Panc1 (cell line): ENCODE measurements around the gene KCNQ1OT1. TPM values are rescaled to one million over a fixed set of nuclear protein-coding genes. Genes with fewer than 3 reads are reported as not detected.

Experiments used
- ATAC-seq: fragments of 200-7000 bp; cut with Tn5 transposase; 2 replicates; pipeline ENCODE4 v1.9.1; 2020; ENCODE audit warnings: mild to moderate bottlenecking, moderate library complexity
- BruUV-seq: library from RNA; stranded (reverse); fragments of 400-500 nt; replicated peaks from 2 replicates; lab custom pipeline; 2021; lab: Mats Ljungman, UMichigan
- CTCF ChIA-PET: fragments of 300-600 bp; sonication (Branson Sonifier 250); formaldehyde crosslinking; loops from one replicate; lab custom pipeline; 2022; ENCODE audit warnings: antibody characterized with exemption; lab: Charles Lee
- POLR2A ChIA-PET: fragments of 300-600 bp; sonication (Branson Sonifier 250); formaldehyde crosslinking; loops from one replicate; lab custom pipeline; 2022; ENCODE audit warnings: antibody characterized with exemption; lab: Charles Lee
- DNase-seq: peaks from one replicate; pipeline ENCODE4 v3.0.0-alpha.2; 2010; ENCODE audit warnings: low read depth, low spot score
- H3K27ac ChIP-seq: 2 replicates; pipeline ENCODE4 v1.5.1; 2011; ENCODE audit warnings: mild to moderate bottlenecking, low read length, inconsistent platforms
- H3K27me3 ChIP-seq: fragments of 200-500 bp; sonication (Bioruptor generic); 2 replicates; pipeline ENCODE4 v1.6.0; 2014; ENCODE audit warnings: low read length, inconsistent platforms; ENCODE audit not compliant: control insufficient read depth, insufficient read depth
- H3K36me3 ChIP-seq: fragments of 200-500 bp; sonication (Bioruptor generic); 2 replicates; pipeline ENCODE4 v1.5.1; 2014; ENCODE audit warnings: inconsistent platforms, mild to moderate bottlenecking, low read length, moderate library complexity; ENCODE audit not compliant: control insufficient read depth, insufficient read depth
- H3K4me1 ChIP-seq: 2 replicates; pipeline ENCODE4 v1.5.1; 2011; ENCODE audit warnings: inconsistent platforms, mild to moderate bottlenecking, low read length, moderate library complexity; ENCODE audit not compliant: control insufficient read depth, insufficient read depth
- H3K4me3 ChIP-seq, 2 experiments: 2 replicates each; pipeline ENCODE4 v1.5.1; 2011 to 2012; ENCODE audit warnings: low read depth in 2 of 2, low read length in 2 of 2, mild to moderate bottlenecking in 2 of 2, inconsistent platforms in 1 of 2, moderate library complexity in 1 of 2
- H3K9me3 ChIP-seq: fragments of 200-500 bp; sonication (Bioruptor generic); 2 replicates; pipeline ENCODE4 v1.5.1; 2014; ENCODE audit warnings: low read depth, mild to moderate bottlenecking, inconsistent platforms, low read length, moderate library complexity; ENCODE audit not compliant: control insufficient read depth, insufficient read depth
- POLR2AphosphoS5 ChIP-seq: IDR thresholded peaks from 2 replicates; pipeline ENCODE4 v1.6.1; 2012; ENCODE audit warnings: mild to moderate bottlenecking, low read depth, low read length, moderate library complexity
- SIN3A ChIP-seq: IDR thresholded peaks from 2 replicates; pipeline ENCODE4 v1.6.1; 2012; ENCODE audit warnings: low read depth, mild to moderate bottlenecking, low read length, moderate library complexity, borderline replicate concordance; ENCODE audit not compliant: insufficient read depth
- TCF7L2 ChIP-seq: IDR thresholded peaks from 2 replicates; pipeline ENCODE4 v1.6.1; 2011; ENCODE audit warnings: mild to moderate bottlenecking, low read depth, low read length, inconsistent platforms
- in situ Hi-C: cut with HindIII; loops from 2 replicates; pipeline ENCODE4 v1.10.0; 2016; ENCODE audit warnings: low sequenced_read_pairs, low pct_unique_long_range_greater_than_20kb
- intact Hi-C: fragments of 100-400 bp; cut with micrococcal nuclease; formaldehyde crosslinking; loops from one replicate; pipeline ENCODE4 v1.10.0; 2022; ENCODE audit not compliant: unreplicated experiment
- total RNA-seq: library from RNA; stranded (reverse); gene quantifications from one replicate; pipeline ENCODE4 v1.2.1, GENCODE V29; 2021; ENCODE audit not compliant: unreplicated experiment
- TF ChIP-seq, protein P1 (sequence below): fragments of 450-650 bp; IDR thresholded peaks from 2 replicates; pipeline ENCODE4 v1.5.1; 2017; ENCODE audit warnings: mild to moderate bottlenecking
- TF ChIP-seq, protein P2 (sequence below), 2 experiments: IDR thresholded peaks; 2 replicates each; pipeline ENCODE4 v1.6.1; 2011 to 2012; ENCODE audit warnings: low read depth in 2 of 2, control low read depth in 1 of 2, low read length in 1 of 2, mild to moderate bottlenecking in 1 of 2, moderate library complexity in 1 of 2; ENCODE audit not compliant: insufficient read depth in 1 of 2

KCNQ1OT1 gene
- total RNA-seq, 1 experiment from 2014 or later: 1.3 TPM

DNA sequence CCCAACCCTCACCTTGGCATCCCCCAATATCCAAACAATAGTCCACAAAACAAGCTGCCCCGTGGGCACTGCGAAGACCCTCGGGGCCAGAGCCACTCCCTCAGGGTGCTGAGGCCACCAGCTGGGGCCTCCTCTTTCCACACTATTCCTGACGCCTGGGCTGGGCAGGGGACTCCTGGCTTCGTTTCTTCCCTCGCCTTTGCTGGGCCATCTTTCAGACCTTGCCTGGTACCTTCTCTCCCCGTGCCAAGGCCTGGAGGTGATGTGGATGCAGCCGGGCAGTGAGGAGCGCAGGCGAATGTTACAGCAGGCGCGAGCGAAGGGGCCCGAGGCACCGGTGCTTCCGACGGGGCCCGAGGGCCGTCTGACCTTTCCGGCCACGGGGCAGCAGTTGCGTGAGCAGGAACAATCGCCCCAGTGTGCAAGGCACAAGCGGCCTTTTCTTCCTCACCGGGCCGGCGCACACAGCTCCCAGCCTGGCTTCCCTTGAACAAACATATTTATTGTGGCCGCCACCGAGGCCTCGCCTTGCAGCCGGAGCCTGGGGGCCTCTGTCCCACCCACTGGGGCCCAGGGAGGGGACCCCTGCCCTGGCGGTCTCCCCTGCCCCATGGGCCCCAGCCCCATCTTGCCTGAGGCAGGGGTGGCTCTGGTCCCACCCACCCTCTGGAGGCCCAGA, 32.6 kb upstream of the KCNQ1OT1 start:
- no peak for ATAC-seq
- CTCF ChIA-PET: no interaction called here
- POLR2A ChIA-PET: no interaction called here
- Histone ChIP-seq H3K36me3 (no peaks in the 10 kb centered on the region), H3K4me3 (no peak overlapping the region), H3K27me3 (no peaks in the 10 kb centered on the region), H3K4me1 (peaks cover 4% of the 10 kb centered on the region; the same call in 1 of the 2 replicates), H3K27ac (no peak overlapping the region), H3K9me3 (no peaks in the 10 kb centered on the region)
- in situ Hi-C loops: no loop called here
- TF ChIP-seq, protein P1, sequence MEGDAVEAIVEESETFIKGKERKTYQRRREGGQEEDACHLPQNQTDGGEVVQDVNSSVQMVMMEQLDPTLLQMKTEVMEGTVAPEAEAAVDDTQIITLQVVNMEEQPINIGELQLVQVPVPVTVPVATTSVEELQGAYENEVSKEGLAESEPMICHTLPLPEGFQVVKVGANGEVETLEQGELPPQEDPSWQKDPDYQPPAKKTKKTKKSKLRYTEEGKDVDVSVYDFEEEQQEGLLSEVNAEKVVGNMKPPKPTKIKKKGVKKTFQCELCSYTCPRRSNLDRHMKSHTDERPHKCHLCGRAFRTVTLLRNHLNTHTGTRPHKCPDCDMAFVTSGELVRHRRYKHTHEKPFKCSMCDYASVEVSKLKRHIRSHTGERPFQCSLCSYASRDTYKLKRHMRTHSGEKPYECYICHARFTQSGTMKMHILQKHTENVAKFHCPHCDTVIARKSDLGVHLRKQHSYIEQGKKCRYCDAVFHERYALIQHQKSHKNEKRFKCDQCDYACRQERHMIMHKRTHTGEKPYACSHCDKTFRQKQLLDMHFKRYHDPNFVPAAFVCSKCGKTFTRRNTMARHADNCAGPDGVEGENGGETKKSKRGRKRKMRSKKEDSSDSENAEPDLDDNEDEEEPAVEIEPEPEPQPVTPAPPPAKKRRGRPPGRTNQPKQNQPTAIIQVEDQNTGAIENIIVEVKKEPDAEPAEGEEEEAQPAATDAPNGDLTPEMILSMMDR: no peak
- TF ChIP-seq TCF7L2: no peak
- TF ChIP-seq SIN3A: no peak
- TF ChIP-seq, protein P2, sequence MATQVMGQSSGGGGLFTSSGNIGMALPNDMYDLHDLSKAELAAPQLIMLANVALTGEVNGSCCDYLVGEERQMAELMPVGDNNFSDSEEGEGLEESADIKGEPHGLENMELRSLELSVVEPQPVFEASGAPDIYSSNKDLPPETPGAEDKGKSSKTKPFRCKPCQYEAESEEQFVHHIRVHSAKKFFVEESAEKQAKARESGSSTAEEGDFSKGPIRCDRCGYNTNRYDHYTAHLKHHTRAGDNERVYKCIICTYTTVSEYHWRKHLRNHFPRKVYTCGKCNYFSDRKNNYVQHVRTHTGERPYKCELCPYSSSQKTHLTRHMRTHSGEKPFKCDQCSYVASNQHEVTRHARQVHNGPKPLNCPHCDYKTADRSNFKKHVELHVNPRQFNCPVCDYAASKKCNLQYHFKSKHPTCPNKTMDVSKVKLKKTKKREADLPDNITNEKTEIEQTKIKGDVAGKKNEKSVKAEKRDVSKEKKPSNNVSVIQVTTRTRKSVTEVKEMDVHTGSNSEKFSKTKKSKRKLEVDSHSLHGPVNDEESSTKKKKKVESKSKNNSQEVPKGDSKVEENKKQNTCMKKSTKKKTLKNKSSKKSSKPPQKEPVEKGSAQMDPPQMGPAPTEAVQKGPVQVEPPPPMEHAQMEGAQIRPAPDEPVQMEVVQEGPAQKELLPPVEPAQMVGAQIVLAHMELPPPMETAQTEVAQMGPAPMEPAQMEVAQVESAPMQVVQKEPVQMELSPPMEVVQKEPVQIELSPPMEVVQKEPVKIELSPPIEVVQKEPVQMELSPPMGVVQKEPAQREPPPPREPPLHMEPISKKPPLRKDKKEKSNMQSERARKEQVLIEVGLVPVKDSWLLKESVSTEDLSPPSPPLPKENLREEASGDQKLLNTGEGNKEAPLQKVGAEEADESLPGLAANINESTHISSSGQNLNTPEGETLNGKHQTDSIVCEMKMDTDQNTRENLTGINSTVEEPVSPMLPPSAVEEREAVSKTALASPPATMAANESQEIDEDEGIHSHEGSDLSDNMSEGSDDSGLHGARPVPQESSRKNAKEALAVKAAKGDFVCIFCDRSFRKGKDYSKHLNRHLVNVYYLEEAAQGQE (IDR thresholded peaks at IDR 0.05; ENCODE audit: insufficient read depth in 1 of 2, low read depth in 2 of 2, low read length in 1 of 2): no peak
- no peak for TF ChIP-seq POLR2AphosphoS5
- DNase-seq: no peak
- BruUV-seq: no TSS peak
- intact Hi-C loops: no loop called here

DNA sequence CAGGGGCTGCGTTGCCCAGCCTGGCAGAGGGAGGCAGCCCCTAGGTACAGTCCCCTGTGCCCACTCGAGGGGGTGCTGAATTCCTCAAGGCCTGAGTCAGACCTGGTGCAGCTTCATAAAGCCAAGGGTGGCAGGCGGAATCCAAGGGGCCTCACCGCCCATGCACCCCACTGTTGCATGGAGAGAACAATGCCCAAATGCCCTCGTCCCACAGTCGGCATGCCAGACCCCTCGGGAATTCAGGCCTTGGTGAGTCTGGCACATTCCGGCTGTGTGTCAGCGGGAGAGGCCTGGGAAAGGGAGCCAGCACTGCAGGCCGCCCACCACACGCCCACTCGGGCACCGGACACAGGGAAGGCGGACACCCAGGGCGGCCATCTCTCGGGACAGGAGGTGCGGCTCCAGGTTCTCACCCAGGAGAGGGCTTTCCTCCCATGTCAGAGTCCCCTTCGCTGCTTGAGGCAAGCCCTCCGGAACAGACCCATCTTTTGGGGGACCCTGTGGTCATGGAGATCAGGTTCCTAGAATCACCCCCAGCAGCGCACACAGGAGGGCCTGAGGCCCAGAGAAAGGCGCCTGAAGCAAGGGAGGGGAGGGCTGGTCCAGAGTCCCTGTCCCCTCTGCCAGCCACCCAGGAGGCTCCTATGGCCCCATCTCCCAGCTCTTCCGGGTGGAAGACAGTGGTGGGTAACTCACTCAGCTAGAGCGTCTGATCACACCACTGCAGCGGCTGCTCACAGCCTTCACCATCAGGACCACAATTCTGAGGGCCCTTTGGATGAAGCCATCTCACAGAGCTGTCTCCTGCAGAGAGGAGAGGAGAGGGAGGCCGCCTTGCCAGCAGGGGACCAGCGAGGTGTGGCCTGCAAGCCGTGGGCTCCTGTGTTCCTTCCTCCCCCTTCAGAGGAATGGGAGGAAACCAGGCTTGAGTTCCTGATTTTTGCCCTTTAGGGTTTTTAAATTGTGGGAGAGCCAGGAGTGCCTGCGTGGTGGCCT, 31.6 kb upstream of the KCNQ1OT1 start:
- no peak overlapping the region for H3K4me3 ChIP-seq
- no peak overlapping the region for H3K27ac ChIP-seq
- intact Hi-C loops: no loop called here
- DNase-seq (no peak), ATAC-seq (no peak)
- H3K27me3 ChIP-seq: no peaks in the 10 kb centered on the region
- ChIA-PET CTCF (no interaction called here), POLR2A (no interaction called here)
- no TSS peak for BruUV-seq
- peaks cover 4% of the 10 kb centered on the region; the same call in 1 of the 2 replicates for H3K4me1 ChIP-seq
- in situ Hi-C loops: no loop called here
- TF ChIP-seq, protein P1: no peak
- TF ChIP-seq, protein P2 (IDR thresholded peaks at IDR 0.05; ENCODE audit: insufficient read depth in 1 of 2, low read depth in 2 of 2, low read length in 1 of 2): 0 out of 4 replicates have a peak, but pooled peaks of 1 of the 2 experiments have one; percentile 31
- TF ChIP-seq TCF7L2 (no peak), SIN3A (no peak)
- H3K36me3 ChIP-seq: no peaks in the 10 kb centered on the region
- H3K9me3 ChIP-seq: no peaks in the 10 kb centered on the region
